Smooth muscle cell (in vitro differentiated cells): ENCODE measurements around the gene ANKZF1. TPM values are rescaled to one million over a fixed set of nuclear protein-coding genes. Genes with fewer than 3 reads are reported as not detected.

ENCODE experiments used
- DNase-seq: peaks from one replicate; lab custom pipeline; 2025; ENCODE audit not compliant: unreplicated experiment; lab: John Stamatoyannopoulos, UW
- H2AFZ ChIP-seq: fragments of 200-600 bp; sonication (generic); 2 replicates; pipeline ENCODE4 v1.6.0; 2016; ENCODE audit warnings: antibody characterized with exemption, low read depth, mild to moderate bottlenecking
- H3F3A ChIP-seq: fragments of 200-600 bp; sonication (generic); 2 replicates; pipeline ENCODE4 v1.6.0; 2017; ENCODE audit warnings: antibody characterized with exemption, low read depth
- H3K27ac ChIP-seq: fragments of 200-600 bp; sonication (generic); 2 replicates; pipeline ENCODE4 v1.5.1; 2016; ENCODE audit warnings: low read depth, mild to moderate bottlenecking
- H3K27me3 ChIP-seq: fragments of 200-600 bp; sonication (generic); 2 replicates; pipeline ENCODE4 v1.6.1; 2016; ENCODE audit warnings: low read depth, mild to moderate bottlenecking
- H3K36me3 ChIP-seq: fragments of 200-600 bp; sonication (generic); 2 replicates; pipeline ENCODE4 v1.5.1; 2016; ENCODE audit warnings: low read depth
- H3K4me1 ChIP-seq: fragments of 200-600 bp; sonication (generic); 2 replicates; pipeline ENCODE4 v1.5.1; 2016; ENCODE audit warnings: low read depth
- H3K4me2 ChIP-seq: fragments of 200-600 bp; sonication (generic); 2 replicates; pipeline ENCODE4 v1.6.0; 2016; ENCODE audit warnings: mild to moderate bottlenecking
- H3K4me3 ChIP-seq: fragments of 200-600 bp; sonication (generic); 2 replicates; pipeline ENCODE4 v1.5.1; 2016; ENCODE audit warnings: mild to moderate bottlenecking
- H3K79me2 ChIP-seq: fragments of 200-600 bp; sonication (generic); 2 replicates; pipeline ENCODE4 v1.6.0; 2016; ENCODE audit warnings: low read depth, mild to moderate bottlenecking
- H3K9ac ChIP-seq: fragments of 200-600 bp; sonication (generic); 2 replicates; pipeline ENCODE4 v1.6.0; 2016; ENCODE audit warnings: low read depth
- H3K9me3 ChIP-seq: fragments of 200-600 bp; sonication (generic); replicated peaks from 2 replicates; pipeline ENCODE4 v1.5.1; 2016; ENCODE audit warnings: low read depth
- H4K20me1 ChIP-seq: fragments of 200-600 bp; sonication (generic); 2 replicates; pipeline ENCODE4 v1.6.0; 2016; ENCODE audit warnings: low read depth
- WGBS: methylation state at CpG from one replicate; pipeline ENCODE4 v1.1.7; 2016; ENCODE audit warnings: low lambda C conversion rate; 5-methylcytosine and 5-hydroxymethylcytosine counted together
- polyA plus RNA-seq: library from polyadenylated mRNA; unstranded; fragments of >200 nt; fragmentation: Nextera tagmentation; extraction: Ambion mirVana; gene quantifications from 2 replicates; pipeline ENCODE4 v1.2.1, GENCODE V29; 2016
- total RNA-seq: library from RNA; depleted of rRNA; stranded (reverse); fragments of >200 nt; gene quantifications from 2 replicates; pipeline ENCODE4 v1.2.3, GENCODE V29; 2014
- TF ChIP-seq, protein P1 (sequence below): fragments of 200-600 bp; sonication (generic); IDR thresholded peaks from 2 replicates; pipeline ENCODE4 v1.5.1; 2017; ENCODE audit warnings: borderline replicate concordance, mild to moderate bottlenecking, antibody characterized with exemption; ENCODE audit not compliant: insufficient read depth, poor library complexity, severe bottlenecking

ANKZF1 gene
- total and polyA plus RNA-seq, 2 experiments from 2014 or later, result 31.7 to 52.6 TPM

DNA sequence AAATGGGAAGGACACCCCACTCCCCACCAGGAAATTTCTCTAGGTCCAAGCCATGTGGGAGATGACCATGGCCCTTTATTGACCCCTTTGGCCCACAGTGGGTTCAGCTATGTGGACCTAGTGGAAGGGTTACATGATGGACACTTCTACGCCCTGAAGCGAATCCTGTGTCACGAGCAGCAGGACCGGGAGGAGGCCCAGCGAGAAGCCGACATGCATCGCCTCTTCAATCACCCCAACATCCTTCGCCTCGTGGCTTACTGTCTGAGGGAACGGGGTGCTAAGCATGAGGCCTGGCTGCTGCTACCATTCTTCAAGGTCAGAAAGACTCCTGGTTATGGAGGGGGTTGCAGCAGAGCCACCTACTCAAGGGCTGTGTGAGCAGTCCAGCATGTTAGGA, 17.0 kb downstream of the ANKZF1 start:
- 99% methylated on average over 10 of the region's 10 CpGs for WGBS
- Histone ChIP-seq H3K9me3 (no peaks in the 10 kb centered on the region), H3K36me3 (no peaks in the 10 kb centered on the region), H4K20me1 (no peaks in the 10 kb centered on the region), H3K4me2 (peak overlapping the region; percentile 99), H3K4me3 (no peak overlapping the region), H3K9ac (no peak overlapping the region), H3F3A (peaks cover 12% of the 10 kb centered on the region), H3K27me3 (peaks cover under 1% of the 10 kb centered on the region), H3K27ac (no peak overlapping the region), H2AFZ (no peak overlapping the region), H3K4me1 (peaks cover 12% of the 10 kb centered on the region), H3K79me2 (peaks cover 13% of the 10 kb centered on the region)
- TF ChIP-seq, protein P1, sequence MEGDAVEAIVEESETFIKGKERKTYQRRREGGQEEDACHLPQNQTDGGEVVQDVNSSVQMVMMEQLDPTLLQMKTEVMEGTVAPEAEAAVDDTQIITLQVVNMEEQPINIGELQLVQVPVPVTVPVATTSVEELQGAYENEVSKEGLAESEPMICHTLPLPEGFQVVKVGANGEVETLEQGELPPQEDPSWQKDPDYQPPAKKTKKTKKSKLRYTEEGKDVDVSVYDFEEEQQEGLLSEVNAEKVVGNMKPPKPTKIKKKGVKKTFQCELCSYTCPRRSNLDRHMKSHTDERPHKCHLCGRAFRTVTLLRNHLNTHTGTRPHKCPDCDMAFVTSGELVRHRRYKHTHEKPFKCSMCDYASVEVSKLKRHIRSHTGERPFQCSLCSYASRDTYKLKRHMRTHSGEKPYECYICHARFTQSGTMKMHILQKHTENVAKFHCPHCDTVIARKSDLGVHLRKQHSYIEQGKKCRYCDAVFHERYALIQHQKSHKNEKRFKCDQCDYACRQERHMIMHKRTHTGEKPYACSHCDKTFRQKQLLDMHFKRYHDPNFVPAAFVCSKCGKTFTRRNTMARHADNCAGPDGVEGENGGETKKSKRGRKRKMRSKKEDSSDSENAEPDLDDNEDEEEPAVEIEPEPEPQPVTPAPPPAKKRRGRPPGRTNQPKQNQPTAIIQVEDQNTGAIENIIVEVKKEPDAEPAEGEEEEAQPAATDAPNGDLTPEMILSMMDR, result no peak
- DNase-seq, result no peak

DNA sequence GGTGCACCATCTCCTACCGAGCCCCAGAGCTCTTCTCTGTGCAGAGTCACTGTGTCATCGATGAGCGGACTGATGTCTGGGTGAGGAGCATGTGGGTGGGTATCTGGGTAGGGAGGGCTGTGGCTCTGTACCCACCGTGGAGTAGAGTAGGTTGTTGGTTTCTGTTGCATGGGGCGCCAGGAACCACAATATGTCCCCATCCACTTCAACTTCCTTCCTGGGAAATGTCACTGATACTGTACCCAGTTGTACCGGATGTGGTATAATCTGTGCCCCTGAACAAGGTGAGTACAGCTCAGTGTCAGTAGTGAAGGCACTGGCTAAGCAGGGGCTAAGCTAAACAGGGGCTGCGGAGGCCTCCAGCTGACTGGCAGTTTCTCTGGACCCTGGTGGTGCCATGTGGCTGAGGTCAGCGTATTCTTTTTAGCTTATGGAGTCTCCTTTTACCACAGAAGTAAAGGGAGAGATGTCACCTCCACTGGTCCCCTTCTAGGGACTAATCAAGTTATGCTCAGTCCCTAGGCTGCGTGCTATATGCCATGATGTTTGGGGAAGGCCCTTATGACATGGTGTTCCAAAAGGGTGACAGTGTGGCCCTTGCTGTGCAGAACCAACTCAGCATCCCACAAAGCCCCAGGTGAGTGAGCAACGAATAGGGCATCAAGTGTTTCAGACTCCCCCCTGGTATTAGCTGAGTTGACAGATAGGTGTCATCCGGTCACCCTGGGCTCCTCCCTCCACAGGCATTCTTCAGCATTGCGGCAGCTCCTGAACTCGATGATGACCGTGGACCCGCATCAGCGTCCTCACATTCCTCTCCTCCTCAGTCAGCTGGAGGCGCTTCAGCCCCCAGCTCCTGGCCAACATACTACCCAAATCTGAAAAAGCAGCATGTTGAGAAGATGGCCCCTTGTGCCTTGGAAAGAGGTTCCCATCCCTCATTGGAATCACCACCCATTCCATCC, 18.4 kb downstream of the ANKZF1 start:
- Histone ChIP-seq H3K4me2 (no peak overlapping the region), H3K4me1 (peaks cover 13% of the 10 kb centered on the region), H2AFZ (no peak overlapping the region), H3K9ac (no peak overlapping the region), H3K27me3 (peaks cover 14% of the 10 kb centered on the region), H3F3A (peaks cover 12% of the 10 kb centered on the region), H3K9me3 (no peaks in the 10 kb centered on the region), H3K4me3 (no peak overlapping the region), H3K79me2 (peaks cover 13% of the 10 kb centered on the region), H3K36me3 (no peaks in the 10 kb centered on the region), H3K27ac (peak overlapping the region; percentile 89), H4K20me1 (no peaks in the 10 kb centered on the region)
- TF ChIP-seq, protein P1, result no peak
- no peak for DNase-seq
- 95% methylated on average over 17 of the region's 17 CpGs for WGBS

DNA sequence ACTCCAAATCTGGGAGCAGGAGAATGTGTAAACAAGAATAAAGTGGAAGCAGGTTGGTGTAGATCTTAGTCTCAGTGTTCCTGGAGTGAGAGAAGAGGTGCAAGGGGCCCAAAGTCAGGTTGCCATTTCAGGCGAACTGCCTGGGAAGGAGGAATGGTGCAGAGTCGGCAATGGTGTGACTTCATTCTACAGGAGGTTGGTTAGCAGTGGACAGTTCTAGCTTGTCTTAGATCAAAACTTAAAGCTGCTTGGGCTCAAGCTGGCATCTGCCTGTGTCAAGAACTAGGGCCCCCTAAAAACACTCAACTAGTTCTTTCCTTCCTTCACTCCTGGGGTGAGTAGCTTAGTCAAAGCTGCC, 19.2 kb downstream of the ANKZF1 start:
- TF ChIP-seq, protein P1, result no peak
- Histone ChIP-seq H3K4me1 (peaks cover 20% of the 10 kb centered on the region), H3K4me2 (peak overlapping the region; percentile 58), H2AFZ (no peak overlapping the region), H3K36me3 (no peaks in the 10 kb centered on the region), H3K9me3 (no peaks in the 10 kb centered on the region), H3K4me3 (no peak overlapping the region), H3K27ac (peak overlapping the region; percentile 89), H4K20me1 (no peaks in the 10 kb centered on the region), H3K27me3 (peaks cover 23% of the 10 kb centered on the region), H3F3A (peaks cover 12% of the 10 kb centered on the region), H3K9ac (no peak overlapping the region), H3K79me2 (peaks cover 13% of the 10 kb centered on the region)
- 87% methylated on average over 2 of the region's 2 CpGs for WGBS
- no peak for DNase-seq
